GM19351 (cell line): Measurements from ENCODE around the gene TCN2.
"Not testable (repeated sequence)": the region's sequence is repeated elsewhere in the genome, so short reads cannot be mapped to it uniquely, and the experiment has no call there.

Experiments used
- ATAC-seq: cut with Tn5 transposase; IDR thresholded peaks from one replicate; pipeline ENCODE4 v1.9.1; 2021; ENCODE audit warnings: mild to moderate bottlenecking, moderate library complexity; ENCODE audit not compliant: unreplicated experiment

TCN2 gene

DNA sequence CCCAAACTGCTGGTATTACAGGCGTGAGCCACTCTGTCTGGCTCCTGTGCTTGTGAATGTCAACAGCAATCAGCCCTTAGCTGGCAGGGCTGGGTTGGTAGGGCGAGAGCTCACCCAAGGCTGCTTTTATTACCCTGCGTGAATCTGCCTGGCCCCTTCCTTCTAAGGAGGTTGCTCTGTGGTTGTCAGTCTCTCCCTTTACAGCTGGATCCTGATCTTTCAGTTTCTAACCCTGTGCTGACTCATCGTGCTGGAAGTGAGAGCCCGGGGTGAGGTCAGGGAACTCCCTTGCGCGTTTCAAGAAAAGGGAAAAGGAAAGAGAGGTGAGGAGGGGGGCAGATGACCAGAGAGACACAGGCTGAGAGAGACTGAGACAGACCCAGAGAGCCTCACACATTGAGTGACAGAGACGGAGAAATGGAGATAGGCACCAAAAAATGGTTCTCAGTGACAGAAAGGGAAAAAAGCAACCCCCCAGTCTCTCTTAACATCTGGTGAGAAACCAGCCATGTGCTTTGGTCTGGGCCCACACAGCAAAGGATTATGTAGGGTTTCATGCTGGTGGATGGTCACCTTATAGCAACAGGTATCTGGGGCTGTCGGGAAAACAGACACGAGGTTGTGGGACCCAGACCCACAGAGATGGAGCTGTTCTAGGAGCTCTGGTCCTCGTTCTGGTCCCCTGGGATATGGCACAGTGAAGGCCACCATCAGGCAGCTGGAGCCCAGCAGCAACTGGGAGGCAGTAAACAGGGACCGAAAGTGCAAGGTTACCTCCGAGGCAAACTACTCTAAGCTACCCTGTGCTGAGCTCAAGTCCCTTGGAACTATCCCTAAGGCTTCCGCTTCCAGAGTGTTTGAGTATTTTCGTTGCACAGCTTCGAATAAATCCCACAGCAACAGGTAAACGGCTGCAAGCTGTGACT is 2.5 kb downstream of the TCN2 start:
- peak; percentile 57 for ATAC-seq

DNA sequence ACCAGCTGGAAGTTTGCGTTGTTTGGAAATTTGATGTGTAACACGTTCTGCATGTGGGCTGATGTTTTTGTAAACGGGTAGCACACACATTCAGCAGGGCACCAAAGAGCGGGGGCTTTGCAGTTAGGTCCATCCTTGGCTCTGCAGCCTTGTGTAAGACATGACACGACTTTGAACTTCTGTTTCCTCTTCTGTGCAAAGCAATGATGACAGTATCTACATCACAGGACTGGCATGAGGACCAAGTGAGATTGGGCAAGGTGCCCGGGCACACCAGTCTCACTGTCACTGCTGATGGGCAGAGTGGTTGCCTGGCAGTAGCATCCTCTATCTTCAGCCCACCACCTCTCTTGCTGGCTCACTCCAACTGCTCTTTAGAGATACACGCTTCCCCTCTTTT is 3.3 kb downstream of the TCN2 start:
- no peak for ATAC-seq

DNA sequence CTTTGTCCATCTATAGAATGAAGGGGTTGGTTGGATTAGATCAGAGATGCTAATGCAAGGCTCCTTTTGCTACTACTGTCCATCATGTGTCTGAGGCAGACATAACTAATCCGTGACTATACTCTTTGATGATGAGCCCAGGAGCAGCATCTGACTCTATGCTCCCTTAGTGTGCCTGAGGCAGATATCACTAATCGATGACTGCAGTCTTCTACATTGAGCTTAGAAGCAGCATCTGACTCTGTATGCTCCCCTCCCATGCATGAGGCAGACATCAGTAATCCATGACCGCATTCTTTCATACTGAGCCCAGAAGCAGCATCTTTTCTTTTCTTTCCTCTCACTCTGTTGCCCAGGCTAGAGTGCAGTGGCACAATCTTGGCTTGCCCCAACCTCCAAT is 4.2 kb downstream of the TCN2 start:
- no peak for ATAC-seq

DNA sequence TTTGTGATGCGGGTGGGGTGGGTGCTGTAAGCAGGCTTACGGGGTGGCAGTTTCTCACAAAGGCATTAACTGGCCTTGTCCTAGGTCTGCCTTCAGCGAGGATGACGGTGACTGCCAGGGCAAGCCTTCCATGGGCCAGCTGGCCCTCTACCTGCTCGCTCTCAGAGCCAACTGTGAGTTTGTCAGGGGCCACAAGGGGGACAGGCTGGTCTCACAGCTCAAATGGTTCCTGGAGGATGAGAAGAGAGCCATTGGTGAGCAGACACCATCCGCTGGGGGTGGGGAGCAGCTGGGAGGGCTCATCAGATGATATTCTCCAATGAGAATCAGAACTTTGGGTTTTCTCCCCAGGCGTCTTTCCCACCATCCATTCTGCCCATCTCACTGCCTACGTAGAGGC is 5.8 kb downstream of the TCN2 start:
- no peak for ATAC-seq

DNA sequence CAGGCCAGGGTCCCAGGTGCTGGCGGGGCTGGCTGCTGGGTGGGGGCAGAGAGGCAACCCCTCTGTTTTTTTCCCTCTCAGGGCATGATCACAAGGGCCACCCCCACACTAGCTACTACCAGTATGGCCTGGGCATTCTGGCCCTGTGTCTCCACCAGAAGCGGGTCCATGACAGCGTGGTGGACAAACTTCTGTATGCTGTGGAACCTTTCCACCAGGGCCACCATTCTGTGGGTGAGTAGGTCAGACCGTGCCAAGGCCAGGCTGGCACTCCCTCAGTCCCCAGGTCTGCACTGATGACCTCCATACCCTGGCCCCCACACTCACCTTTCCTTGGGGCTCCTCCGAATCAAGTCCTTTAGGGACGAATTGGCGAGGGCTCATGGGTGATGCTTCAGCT is 7.3 kb downstream of the TCN2 start:
- no peak for ATAC-seq

DNA sequence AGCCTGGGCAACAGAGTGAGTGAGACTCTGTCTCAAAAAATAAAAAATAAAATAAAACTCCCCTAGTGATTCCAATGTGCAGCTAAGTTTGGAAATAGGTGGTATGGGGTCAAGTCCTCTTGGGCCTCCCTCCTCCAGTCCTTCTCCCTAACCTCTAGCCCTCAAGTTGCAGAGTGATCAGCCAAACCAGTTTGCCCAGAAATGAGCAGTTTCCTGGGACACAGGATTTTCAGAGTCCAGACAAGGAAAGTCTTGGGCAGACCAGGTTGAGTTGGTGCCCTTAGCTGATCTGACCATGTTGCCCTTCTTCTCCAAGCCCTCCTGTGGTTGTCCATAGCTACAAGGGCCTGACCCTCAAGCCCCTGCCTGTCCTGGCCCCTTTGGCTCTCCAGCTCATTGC is 7.9 kb downstream of the TCN2 start:
- no peak for ATAC-seq

DNA sequence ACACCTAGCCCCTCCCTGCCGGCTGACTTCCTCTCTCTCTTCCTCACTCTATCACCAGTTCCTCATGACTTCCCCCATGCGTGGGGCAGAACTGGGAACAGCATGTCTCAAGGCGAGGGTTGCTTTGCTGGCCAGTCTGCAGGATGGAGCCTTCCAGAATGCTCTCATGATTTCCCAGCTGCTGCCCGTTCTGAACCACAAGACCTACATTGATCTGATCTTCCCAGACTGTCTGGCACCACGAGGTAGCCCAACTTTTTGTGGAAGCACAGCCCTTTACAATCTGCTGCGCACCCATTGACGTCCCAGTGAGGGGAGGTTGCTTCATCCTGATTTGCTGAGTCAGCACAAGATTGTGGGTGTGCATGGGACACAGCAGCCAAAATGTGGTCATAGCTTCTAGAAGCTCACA is 8.6 kb downstream of the TCN2 start:
- no peak for ATAC-seq

DNA sequence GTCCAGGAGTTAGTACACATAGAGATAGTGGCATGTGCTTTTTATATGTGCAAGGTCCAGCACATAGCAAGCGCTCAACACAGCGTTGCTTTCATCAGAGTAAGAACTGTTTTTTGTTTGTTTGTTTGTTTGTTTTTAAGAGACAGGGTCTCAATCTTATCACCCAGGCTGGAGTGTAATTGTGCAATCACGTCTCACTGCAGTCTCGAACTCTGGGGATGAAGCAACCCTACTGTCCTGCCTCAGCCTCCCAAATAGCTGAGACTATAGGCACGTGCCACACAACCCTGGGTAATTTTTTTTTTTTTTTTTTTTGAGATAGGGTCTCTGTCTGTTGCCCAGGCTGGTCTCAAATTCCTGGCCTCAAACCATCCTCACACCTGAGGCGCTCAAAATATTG is 10.8 kb downstream of the TCN2 start:
- no peak for ATAC-seq

DNA sequence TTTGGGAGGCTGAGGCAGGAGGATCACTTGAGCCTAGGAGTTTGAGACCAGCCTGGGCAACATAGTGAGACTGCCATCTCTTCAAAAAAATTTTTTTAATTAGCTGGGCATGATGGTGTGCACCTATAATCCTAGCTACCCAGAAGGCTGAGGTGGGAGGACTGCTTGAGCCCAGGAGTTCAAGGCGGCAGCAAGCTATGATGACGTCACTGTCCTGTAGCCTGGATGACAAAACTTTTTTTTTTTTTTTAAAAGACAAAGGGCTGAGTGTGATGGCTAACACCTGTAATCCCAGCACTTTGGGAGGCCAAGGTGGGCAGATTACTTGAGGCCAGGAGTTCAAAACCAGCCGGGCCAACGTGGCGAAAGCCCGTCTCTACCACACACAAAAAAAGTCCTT is 12.9 kb downstream of the TCN2 start:
- ATAC-seq: not testable (repeated sequence)

DNA sequence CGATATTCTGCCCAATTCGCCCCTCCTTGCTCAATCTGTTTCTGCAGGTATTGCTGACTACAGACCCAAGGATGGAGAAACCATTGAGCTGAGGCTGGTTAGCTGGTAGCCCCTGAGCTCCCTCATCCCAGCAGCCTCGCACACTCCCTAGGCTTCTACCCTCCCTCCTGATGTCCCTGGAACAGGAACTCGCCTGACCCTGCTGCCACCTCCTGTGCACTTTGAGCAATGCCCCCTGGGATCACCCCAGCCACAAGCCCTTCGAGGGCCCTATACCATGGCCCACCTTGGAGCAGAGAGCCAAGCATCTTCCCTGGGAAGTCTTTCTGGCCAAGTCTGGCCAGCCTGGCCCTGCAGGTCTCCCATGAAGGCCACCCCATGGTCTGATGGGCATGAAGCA is 19.4 kb downstream of the TCN2 start:
- ATAC-seq: no peak

DNA sequence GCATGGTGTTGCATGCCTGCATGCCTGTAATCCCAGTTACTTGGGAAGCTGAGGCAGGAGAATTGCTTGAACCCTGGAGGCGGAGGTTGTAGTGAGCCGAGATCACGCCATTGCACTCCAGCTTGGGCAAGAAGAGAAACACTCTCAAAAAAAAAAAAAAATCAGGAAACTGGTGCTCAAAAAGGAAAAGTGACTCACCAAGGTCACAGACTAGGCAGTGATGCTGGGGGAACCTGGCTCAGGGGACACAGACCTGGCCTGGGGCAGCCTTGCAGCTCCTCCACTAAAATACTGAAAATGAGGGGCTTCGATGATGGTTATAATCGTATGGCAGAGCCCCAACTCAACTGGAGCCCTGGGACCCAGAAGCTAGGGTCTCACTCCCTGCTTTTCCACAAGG is 20.5 kb downstream of the TCN2 start:
- ATAC-seq: no peak

DNA sequence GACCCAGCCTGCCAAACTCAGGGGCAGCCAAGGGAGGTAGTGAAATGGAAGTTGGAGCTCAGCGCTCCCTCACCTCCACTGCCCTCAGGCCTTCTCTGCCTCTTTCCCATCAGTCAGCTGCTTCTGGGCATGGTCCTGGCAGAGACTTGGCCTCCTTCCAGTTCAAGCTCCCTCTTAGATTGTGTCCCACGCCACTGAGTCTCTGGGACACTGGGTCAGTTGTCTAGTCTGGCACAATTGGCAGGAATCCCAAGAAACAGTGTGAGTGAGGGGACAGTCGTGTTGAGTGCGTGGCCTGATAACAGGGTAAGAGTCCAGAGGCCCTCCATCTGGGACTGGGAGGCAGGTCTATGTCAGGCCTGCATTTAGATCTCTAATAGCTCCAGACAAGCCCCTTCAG is 21.5 kb downstream of the TCN2 start:
- no peak for ATAC-seq

DNA sequence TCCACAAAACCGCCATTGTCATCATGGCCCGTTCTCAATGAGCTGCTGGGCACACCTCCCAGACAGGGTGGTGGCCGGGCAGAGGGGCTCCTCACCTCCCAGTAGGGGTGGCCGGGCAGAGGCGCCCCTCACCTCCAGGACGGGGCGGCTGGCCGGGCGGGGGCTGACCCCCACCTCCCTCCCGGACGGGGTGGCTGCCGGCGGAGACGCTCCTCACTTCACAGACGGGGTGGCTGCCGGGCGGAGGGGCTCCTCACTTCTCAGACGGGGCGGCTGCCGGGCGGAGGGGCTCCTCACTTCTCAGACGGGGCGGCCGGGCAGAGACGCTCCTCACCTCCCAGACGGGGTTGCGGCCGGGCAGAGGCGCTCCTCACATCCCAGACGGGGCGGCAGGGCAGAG is 24.5 kb downstream of the TCN2 start:
- not testable (repeated sequence) for ATAC-seq

DNA sequence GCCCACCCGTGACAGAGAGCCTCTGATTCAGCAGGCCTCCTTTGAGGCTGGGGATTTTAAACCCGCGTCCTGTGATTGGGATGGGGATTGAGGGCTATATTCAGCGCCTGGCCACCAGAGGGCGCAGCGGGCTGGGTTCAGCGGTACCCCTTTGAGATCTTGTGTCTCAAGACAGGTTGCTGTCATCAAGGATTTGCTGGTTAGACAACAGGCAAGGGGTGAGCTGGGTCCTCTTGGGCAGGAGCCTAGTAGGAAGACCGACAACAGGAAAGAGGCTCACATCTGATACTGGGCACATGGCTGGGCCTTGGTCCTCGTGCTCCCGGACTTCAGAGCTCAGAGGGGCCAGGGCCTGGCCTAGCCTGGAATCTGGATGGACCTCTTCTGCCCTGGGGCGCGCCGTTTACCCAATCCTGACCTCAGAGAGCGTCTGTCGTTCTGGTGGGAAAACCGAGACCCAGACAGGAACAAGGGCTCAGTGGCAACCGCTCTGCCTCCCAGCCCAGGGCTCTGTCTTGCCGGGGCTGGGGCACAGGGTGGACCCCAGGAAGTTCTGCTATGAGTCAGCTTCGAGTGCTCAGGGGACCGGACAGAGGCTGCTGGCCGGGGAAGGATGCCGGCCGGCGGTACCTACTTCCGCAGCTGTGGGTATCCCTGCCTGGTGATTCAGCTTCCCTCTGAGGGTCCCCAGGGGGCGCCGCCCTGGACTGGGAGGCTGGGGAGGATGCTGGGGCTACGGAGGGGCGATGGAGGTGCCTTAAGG is 27.7 kb downstream of the TCN2 start:
- ATAC-seq: peak; percentile 54

DNA sequence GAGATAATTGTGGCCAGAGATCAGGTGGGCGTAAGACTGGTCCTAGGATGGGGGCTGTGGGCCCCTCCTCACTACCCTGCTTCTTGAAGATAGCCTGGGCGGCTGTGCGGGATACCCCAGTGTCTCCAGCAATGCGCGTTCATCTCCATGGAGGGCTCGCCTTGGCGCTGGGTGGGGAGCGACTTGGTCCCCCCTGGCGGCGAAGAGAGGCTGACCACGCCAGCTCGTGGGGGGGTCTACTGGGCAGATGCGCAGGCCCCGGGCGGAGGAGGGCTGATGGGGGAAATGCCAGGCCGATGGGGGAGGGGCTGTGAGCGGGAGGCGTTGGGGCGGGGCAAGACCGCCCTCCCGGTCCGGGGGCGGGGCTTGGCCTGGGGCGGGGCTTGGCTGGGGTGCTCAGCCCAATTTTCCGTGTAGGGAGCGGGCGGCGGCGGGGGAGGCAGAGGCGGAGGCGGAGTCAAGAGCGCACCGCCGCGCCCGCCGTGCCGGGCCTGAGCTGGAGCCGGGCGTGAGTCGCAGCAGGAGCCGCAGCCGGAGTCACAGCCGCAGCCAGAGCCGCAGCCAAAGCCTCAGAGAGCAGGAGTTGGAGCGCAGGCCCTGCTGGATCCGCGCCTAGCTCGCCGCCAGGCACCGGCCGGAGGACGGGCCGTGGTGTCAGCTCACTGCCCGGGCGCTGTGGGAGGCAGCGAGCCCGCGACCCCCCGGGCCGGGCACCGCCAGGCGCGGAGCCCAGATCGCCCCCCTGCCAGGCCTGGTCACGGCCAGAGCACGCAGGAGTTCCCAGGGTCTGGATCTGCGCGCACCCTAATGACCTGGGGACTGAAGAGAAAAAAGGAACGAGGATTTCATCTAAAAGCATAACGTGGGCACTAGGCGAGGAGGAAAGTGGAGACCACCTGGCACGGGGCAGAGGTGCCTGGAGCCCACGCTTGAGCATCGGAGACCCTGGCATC is 28.6 kb downstream of the TCN2 start, which contains the start of gene SLC35E4:
Gene SLC35E4 (plus strand): TSS at position 509 of the 953 bp plus-strand sequence. CDS start 670 bp downstream, outside the sequence.
- peak; percentile 81 for ATAC-seq

DNA sequence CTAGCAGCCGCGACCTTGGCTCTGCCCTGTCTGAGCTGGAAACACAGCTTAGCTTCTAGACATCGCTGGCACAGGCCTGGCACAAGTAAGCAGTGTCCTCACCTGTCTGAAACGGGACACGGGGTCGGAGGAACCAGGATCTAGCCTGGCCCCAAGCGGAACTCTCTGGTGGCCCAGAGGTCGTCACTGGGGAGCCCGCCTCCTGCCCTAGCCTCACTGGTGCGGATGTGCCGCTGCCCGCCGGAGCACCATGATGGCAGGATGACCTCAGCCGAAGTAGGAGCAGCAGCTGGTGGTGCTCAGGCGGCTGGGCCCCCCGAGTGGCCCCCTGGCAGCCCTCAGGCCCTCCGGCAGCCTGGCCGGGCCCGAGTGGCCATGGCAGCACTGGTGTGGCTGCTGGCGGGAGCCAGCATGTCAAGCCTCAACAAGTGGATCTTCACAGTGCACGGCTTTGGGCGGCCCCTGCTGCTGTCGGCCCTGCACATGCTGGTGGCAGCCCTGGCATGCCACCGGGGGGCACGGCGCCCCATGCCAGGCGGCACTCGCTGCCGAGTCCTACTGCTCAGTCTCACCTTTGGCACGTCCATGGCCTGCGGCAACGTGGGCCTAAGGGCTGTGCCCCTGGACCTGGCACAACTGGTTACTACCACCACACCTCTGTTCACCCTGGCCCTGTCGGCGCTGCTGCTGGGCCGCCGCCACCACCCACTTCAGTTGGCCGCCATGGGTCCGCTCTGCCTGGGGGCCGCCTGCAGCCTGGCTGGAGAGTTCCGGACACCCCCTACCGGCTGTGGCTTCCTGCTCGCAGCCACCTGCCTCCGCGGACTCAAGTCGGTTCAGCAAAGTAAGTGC is 29.5 kb downstream of the TCN2 start:
- no peak for ATAC-seq

DNA sequence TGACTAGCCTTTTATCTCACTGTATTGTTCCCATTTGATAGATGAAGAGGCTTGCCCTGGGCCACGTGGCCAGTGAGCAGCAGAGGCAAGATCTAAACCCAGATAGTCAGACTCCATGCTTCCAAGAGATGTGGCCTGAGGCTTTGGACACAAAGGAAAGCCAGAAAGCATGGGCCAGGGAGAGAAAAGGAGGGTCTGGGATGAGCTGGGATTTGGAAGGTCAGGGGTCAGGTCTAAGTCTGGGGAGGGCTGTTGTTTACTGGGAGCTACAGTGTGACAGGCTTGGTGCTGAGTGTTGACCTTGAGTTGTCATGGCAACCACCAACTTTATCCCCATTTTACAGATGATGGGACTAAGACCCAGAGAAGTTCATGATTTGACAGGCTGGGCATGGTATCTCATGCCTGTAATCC is 30.7 kb downstream of the TCN2 start:
- no peak for ATAC-seq

DNA sequence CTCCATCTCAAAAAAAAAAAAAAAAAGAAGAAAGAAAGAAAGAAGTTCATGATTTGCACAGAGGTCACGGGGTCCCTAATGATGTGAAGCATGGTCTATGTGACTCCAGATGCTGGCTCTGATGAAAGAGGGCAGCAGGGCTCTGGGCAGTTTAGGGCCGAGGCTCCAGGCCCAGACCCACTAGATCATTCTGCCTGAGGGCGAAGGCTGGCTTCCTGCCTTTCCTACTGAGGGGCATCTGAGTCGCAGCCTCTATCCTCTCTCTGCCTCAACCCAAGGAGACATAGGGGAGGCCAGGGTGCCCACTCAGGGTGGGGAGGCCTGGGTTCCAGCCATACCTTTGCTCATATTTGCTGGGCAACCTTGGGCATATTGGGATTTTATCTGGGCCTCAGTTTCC is 33.4 kb downstream of the TCN2 start:
- ATAC-seq: no peak

DNA sequence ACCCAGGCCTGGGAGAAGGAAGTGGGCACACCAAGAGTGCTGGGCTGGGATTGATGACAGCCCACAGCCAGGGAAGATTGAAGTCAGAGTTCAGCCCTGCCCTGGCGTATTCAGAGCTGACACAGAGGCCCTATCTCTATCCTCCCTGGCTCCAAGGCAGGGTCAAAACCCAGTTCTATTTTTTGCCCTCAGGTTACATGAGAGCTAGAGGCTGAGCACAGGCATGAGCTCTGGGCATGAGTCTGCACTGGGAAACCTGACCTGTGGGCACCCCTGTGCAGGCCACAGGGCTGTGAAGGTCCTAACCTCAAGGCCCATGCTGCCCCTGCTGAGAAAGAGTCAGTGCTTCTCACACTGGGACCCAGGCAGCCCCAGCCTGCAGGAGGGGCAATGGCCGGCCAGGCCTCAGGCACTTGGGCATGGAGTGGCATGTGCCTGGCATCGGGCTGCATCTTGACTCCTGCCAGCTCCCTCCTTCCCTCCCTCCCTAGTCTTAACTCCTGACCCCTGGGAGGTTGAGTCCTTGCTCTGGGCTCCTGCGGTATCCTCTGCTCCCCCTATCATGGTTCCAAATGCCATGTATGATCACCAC is 34.0 kb downstream of the TCN2 start:
- ATAC-seq: no peak
